Measurements from ENCODE around the gene EVA1C. TPM values are rescaled to one million over a fixed set of nuclear protein-coding genes. Genes with fewer than 3 reads are reported as not detected.
"Not testable (repeated sequence)": the region's sequence is repeated elsewhere in the genome, so short reads cannot be mapped to it uniquely, and the experiment has no call there.

The EVA1C gene
- polyA plus RNA-seq, 1 experiment, result 9.6 TPM

GRCh38 chr21:32523463-32523862 is 111.0 kb downstream of the EVA1C start:
- H3K4me3 ChIP-seq (ENCODE audit: low read depth, low read length), result no peak overlapping the region
- POLR2A ChIA-PET, result no interaction called here
- no peaks in the 10 kb centered on the region for H3K36me3 ChIP-seq (ENCODE audit: control insufficient read depth, insufficient read depth, low read length)
- no peak for DNase-seq (ENCODE audit: low read depth)
- no peaks in the 10 kb centered on the region for H3K27me3 ChIP-seq (ENCODE audit: control insufficient read depth, insufficient read depth, low read length)
- no peak for TF ChIP-seq CTCF (IDR thresholded peaks at IDR 0.05; ENCODE audit: insufficient read depth, low read depth, low read length)
- CTCF ChIA-PET, result interaction anchor here (1.2 kb wide), 1 partner anchor 46 kb away, joined by 3 read pairs; no protein-coding TSS in a partner anchor

GRCh38 chr21:32523988-32524719 is 111.6 kb downstream of the EVA1C start:
- no peak for TF ChIP-seq CTCF (IDR thresholded peaks at IDR 0.05; ENCODE audit: insufficient read depth, low read depth, low read length)
- CTCF ChIA-PET, result interaction anchor here (1.6 kb wide), 1 partner anchor 16 kb away, joined by 4 read pairs; no protein-coding TSS in a partner anchor

GRCh38 chr21:32525282-32525681 is 112.8 kb downstream of the EVA1C start:
- no peaks in the 10 kb centered on the region for H3K36me3 ChIP-seq (ENCODE audit: control insufficient read depth, insufficient read depth, low read length)
- POLR2A ChIA-PET, result no interaction called here
- no peaks in the 10 kb centered on the region for H3K27me3 ChIP-seq (ENCODE audit: control insufficient read depth, insufficient read depth, low read length)
- TF ChIP-seq CTCF (IDR thresholded peaks at IDR 0.05; ENCODE audit: insufficient read depth, low read depth, low read length), result no peak
- CTCF ChIA-PET, result interaction anchor here (1.6 kb wide), 2 partner anchors 15 to 76 kb away, joined by 3 to 4 read pairs; no protein-coding TSS in a partner anchor
- H3K4me3 ChIP-seq (ENCODE audit: low read depth, low read length), result no peak overlapping the region
- no peak for DNase-seq (ENCODE audit: low read depth)

More at GRCh38 chr21:32523988-32524719, 111.6 kb downstream of the EVA1C start:
- DNase-seq (ENCODE audit: low read depth), result peak; percentile 80
- Histone ChIP-seq H3K36me3 (ENCODE audit: control insufficient read depth, insufficient read depth, low read length) (no peaks in the 10 kb centered on the region), H3K4me3 (ENCODE audit: low read depth, low read length) (no peak overlapping the region), H3K27me3 (ENCODE audit: control insufficient read depth, insufficient read depth, low read length) (no peaks in the 10 kb centered on the region)
- POLR2A ChIA-PET, result no interaction called here

GRCh38 chr21:32529679-32530078 is 117.2 kb downstream of the EVA1C start:
- H3K36me3 ChIP-seq (ENCODE audit: control insufficient read depth, insufficient read depth, low read length), result no peaks in the 10 kb centered on the region
- TF ChIP-seq CTCF (IDR thresholded peaks at IDR 0.05; ENCODE audit: insufficient read depth, low read depth, low read length), result no peak
- H3K27me3 ChIP-seq (ENCODE audit: control insufficient read depth, insufficient read depth, low read length), result no peaks in the 10 kb centered on the region
- CTCF ChIA-PET, result interaction anchor here (0.9 kb wide), 1 partner anchor 18 kb away, joined by 3 read pairs; no protein-coding TSS in a partner anchor
- POLR2A ChIA-PET, result no interaction called here
- no peak overlapping the region for H3K4me3 ChIP-seq (ENCODE audit: low read depth, low read length)
- no peak for DNase-seq (ENCODE audit: low read depth)

- CTCF ChIA-PET, result interaction anchor here (0.9 to 1.3 kb wide), 2 partner anchors 19 to 39 kb away, joined by 3 to 5 read pairs; no protein-coding TSS in a partner anchor
- H3K27me3 ChIP-seq (ENCODE audit: control insufficient read depth, insufficient read depth, low read length); DNase-seq (ENCODE audit: low read depth); H3K4me3 ChIP-seq (ENCODE audit: low read depth, low read length); POLR2A ChIA-PET; H3K36me3 ChIP-seq (ENCODE audit: control insufficient read depth, insufficient read depth, low read length): not testable (repeated sequence)
Observed at GRCh38 chr21:32530809-32531208, 118.3 kb downstream of the EVA1C start.

GRCh38 chr21:32531561-32531960 is 119.1 kb downstream of the EVA1C start:
- DNase-seq (ENCODE audit: low read depth); POLR2A ChIA-PET; H3K4me3 ChIP-seq (ENCODE audit: low read depth, low read length); H3K36me3 ChIP-seq (ENCODE audit: control insufficient read depth, insufficient read depth, low read length); H3K27me3 ChIP-seq (ENCODE audit: control insufficient read depth, insufficient read depth, low read length): not testable (repeated sequence)
- CTCF ChIA-PET, result interaction anchor here (0.9 to 1.3 kb wide), 2 partner anchors 18 to 38 kb away, joined by 3 to 5 read pairs; no protein-coding TSS in a partner anchor

All from BJ (cell line).